ENCODE measurements around the gene SPINT3. TPM values are rescaled to one million over a fixed set of nuclear protein-coding genes. Genes with fewer than 3 reads are reported as not detected.
"Not testable (repeated sequence)": the region's sequence is repeated elsewhere in the genome, so short reads cannot be mapped to it uniquely, and the experiment has no call there.

Gene SPINT3
- total RNA-seq, 1 experiment from 2014 or later = not detected

GRCh38 chr20:45479822-45480221 is 35.6 kb downstream of the SPINT3 start:
- no peak for ATAC-seq
- POLR2A ChIA-PET = no interaction called here
- TF ChIP-seq RELA (CRISPR knock-in tag; IDR thresholded peaks at IDR 0.05; ENCODE audit: borderline replicate concordance) (no peak), SMAD3 (CRISPR knock-in tag; IDR thresholded peaks at IDR 0.05; ENCODE audit: borderline replicate concordance) (no peak), NFE2L1 (CRISPR knock-in tag; IDR thresholded peaks at IDR 0.05) (no peak)

GRCh38 chr20:45477530-45478148 is 37.8 kb downstream of the SPINT3 start:
- not testable (repeated sequence) for H3K27me3 Mint-ChIP-seq (ENCODE audit: low read depth); H3K4me1 Mint-ChIP-seq; H3K4me3 Mint-ChIP-seq; ATAC-seq; H3K27ac Mint-ChIP-seq; DNase-seq (ENCODE audit: low spot score); H3K9me3 Mint-ChIP-seq
- ChIA-PET POLR2A (interaction anchor here (1.0 kb wide), 1 partner anchor 71 kb away, joined by 3 read pairs; no protein-coding TSS in a partner anchor), CTCF (interaction anchor here (0.8 to 1.6 kb wide), 6 partner anchors 9 to 104 kb away, joined by 3 to 8 read pairs (median 4); no protein-coding TSS in a partner anchor)
- peaks cover 33% of the 10 kb centered on the region for H3K36me3 Mint-ChIP-seq

More at GRCh38 chr20:45479822-45480221, 35.6 kb downstream of the SPINT3 start:
- Mint-ChIP-seq H3K27me3 (ENCODE audit: low read depth) (no peaks in the 10 kb centered on the region), H3K9me3 (no peaks in the 10 kb centered on the region), H3K4me1 (peaks cover 9% of the 10 kb centered on the region), H3K36me3 (peaks cover 26% of the 10 kb centered on the region), H3K4me3 (no peak overlapping the region), H3K27ac (no peak overlapping the region)
- no peak for DNase-seq (ENCODE audit: low spot score)
- CTCF ChIA-PET = no interaction called here

DNA sequence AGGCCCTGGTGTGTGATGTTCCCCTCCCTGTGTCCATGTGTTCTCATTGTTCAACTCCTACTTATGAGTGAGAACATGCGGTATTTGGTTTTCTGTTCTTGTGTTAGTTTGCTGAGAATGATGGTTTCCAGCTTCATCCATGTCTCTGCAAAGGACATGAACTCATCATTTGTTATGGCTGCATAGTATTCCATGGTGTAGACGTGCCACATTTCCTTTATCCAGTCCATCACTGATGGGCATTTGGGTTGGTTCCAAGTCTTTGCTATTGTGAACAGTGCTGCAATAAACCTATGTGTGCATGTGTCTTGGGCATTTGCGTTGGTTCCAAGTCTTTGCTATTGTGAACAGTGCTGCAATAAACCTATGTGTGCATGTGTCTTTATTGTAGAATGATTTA is 43.1 kb downstream of the SPINT3 start:
- H3K4me3 Mint-ChIP-seq; CTCF ChIA-PET; POLR2A ChIA-PET; H3K9me3 Mint-ChIP-seq; ATAC-seq; H3K27me3 Mint-ChIP-seq (ENCODE audit: low read depth); DNase-seq (ENCODE audit: low spot score); H3K27ac Mint-ChIP-seq: not testable (repeated sequence)
- Mint-ChIP-seq H3K4me1 (peaks cover 33% of the 10 kb centered on the region), H3K36me3 (peaks cover 23% of the 10 kb centered on the region)
- peak; percentile 10; the same call in 1 of the 2 replicates for TF ChIP-seq ZNF317 (CRISPR knock-in tag; IDR thresholded peaks at IDR 0.05; ENCODE audit: borderline replicate concordance, low read depth)

DNA sequence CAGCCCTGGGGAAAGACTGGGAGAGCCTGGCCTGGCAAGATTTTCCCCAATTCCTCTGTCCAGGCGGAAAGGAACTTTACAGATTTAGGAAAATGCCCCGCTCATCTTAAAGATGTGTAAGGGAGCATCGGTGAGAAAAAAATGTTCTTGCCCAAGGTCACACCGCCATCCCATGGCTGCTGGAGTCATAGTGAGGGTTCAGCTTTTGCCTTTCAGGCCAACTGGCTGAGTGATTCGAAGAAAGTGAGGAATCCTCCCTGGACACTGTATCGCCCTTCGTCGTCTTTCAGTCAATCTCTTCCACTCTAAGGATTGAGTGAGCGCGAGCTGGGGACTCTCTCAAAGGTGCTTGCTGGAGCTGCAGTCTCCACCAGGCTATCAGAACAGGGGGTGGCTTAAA is 44.5 kb downstream of the SPINT3 start:
- no peaks in the 10 kb centered on the region for H3K9me3 Mint-ChIP-seq

More for the DNA sequence above, 44.5 kb downstream of the SPINT3 start:
- ChIA-PET POLR2A (interaction anchor here (1.5 kb wide), 1 partner anchor 129 kb away, joined by 4 read pairs; no protein-coding TSS in a partner anchor), CTCF (interaction anchor here (1.0 to 2.8 kb wide), 14 partner anchors 11 to 313 kb away, joined by 3 to 23 read pairs (median 8); partner anchors contain the start of gene SYS1)
- H3K27ac Mint-ChIP-seq = peak overlapping the region; percentile 92
- peak overlapping the region; percentile 77 for H3K4me3 Mint-ChIP-seq
- no peak for ATAC-seq
- no peak for TF ChIP-seq GTF2I (CRISPR knock-in tag; conservative IDR thresholded peaks at IDR 0.05)
- TF ChIP-seq USF2 (CRISPR knock-in tag; IDR thresholded peaks at IDR 0.05) = no peak
- TF ChIP-seq ZBTB21 (CRISPR knock-in tag; IDR thresholded peaks at IDR 0.05; ENCODE audit: borderline replicate concordance) = no peak
- no peak for TF ChIP-seq HMGXB4 (CRISPR knock-in tag; IDR thresholded peaks at IDR 0.05)
- no peak for TF ChIP-seq ATF2 (CRISPR knock-in tag; IDR thresholded peaks at IDR 0.05; ENCODE audit: borderline replicate concordance, low read depth)
- TF ChIP-seq USF1 (CRISPR knock-in tag; IDR thresholded peaks at IDR 0.05) = no peak
- TF ChIP-seq ZNF232 (CRISPR knock-in tag; IDR thresholded peaks at IDR 0.05) = no peak
- H3K4me1 Mint-ChIP-seq = peaks cover 39% of the 10 kb centered on the region
- peaks cover 7% of the 10 kb centered on the region for H3K27me3 Mint-ChIP-seq (ENCODE audit: low read depth)
- H3K36me3 Mint-ChIP-seq = peaks cover 23% of the 10 kb centered on the region
- no peak for DNase-seq (ENCODE audit: low spot score)

All from WTC11 (cell line).